HuH-7.5 (cell line): Measurements from ENCODE around the gene ANXA3.

ENCODE experiments used
- DNase-seq: peaks from one replicate; pipeline ENCODE4 v3.0.0; 2011; ENCODE audit warnings: low spot score

Gene ANXA3

DNA sequence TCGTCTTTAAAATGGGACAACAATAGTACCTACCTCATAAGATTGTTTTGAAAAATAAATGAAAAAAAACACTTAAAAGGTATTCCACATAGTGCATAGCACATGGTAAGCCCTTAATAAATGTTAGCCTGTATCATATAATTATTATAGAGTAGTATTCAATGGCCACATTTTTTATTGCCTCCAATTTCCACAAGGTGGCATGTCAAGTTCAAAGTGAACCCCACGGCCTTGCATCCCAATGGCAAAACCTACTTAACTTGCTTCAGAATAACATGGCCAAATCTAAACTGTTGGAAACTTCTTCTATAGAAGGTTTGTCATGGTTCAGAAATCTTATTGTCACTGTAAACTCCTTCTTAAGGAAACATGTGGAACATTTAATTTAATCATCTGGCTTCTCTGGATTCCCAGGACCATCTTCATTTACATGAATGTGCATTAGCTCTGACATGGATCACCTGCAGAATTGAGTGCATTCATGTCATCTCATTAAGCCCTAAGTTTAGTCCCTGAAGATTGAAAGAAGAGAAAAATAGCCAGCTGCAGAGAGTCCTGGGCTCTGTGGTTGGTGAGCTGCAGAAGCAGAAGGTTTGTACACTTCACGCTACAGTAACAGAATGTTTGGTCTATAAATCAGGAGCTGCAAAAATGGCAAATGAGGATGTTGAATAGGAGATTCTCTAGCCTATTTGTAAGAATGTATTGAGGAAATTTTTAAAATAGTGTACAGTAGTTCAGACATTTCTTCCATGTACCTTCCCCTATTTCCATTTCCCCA lies 61.0 kb downstream of the ANXA3 start:
- DNase-seq, result no peak

DNA sequence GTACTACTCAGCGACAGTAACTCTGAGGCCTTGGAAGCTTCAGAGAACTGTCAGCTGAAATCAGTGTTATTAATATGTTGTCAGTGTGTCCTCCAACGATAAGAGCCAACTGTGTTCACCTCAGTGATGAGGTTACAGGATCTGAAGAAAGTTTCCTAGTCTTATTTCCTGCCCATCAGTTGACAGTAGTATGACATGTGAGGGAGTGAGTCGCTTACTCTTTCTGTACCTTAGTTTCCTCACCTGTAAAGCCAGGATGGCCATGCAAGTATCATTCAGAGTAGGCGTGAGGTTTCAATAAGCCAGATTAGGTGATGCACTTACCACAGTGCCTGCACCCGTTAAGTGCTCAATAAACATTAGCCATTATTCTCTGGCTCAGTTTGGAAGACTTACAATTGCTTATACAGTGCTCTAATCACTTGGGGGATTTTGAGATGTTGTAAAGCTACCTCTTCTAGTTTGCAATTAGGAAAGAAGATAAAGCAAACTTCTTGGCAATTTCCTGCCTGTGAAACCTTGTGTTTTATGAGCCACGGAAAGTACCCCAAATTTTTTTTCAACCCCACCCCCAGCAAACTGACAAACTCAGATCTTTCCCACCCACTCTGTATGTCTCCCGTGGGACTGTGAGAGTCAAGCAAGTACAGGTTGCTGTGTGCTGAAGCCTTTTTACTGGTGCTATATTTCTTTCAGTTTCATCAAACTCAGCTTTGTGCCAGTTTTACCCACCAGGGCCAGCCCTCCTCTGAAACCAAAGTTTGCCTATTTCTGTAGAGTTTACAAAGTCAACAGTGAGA lies 62.2 kb downstream of the ANXA3 start:
- no peak for DNase-seq

DNA sequence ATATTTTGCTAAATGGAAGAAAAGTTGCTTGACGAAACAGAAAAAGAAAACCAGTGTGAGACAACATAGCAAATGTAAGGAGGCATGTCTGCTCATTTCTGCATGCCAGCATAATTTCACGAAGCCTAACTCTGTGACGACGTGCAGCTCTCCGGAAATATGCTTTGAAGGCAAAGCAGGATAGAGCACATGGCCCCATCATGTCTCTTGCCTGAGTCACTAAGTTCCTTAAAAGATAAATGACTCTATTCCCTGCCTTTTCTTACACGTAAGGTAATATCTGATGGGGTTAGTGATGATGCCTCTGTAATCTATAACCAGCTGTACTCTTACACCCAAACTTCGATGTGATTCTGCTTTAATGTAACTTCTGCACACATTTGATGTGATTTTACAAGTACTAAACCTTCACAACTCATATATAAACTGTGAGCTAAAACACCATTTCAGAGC lies 64.5 kb downstream of the ANXA3 start:
- DNase-seq, result no peak

DNA sequence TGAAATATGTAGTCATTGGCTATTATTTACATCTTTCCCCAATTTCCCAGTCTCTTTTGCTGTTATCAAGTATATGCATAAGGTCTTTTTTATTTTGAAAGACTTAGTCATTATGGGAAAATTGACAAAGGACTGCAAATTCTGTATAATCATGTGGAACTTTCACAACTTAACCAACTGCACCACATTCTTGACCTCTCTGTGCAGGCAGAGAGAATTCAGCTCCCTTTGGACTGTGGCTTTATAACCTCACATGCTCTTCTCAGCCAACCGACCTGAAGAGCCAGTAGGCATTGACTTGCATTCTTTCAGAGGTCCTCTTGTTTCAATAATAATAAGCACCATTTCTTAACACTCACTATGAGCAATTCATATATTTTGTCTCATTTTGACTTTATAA lies 66.9 kb downstream of the ANXA3 start:
- DNase-seq, result no peak

DNA sequence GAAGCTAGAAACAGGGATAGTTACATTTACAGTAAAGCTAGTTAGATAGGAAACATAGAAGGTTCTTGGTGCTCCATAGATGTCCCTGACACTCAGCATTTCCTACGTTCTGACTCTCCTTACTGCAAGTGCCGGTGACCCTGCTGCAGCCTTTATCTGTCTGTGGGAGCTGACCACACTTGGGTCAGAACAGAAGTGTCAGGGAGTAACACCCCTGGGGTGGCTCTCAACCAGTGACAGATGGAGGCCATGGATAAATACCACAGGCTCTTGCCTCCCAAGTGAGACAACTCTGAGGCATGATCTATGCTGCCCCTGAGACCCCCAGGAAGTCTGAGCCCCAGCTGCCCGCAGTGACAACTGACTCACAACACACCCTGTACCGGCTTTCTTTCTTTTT lies 69.8 kb downstream of the ANXA3 start:
- no peak for DNase-seq

DNA sequence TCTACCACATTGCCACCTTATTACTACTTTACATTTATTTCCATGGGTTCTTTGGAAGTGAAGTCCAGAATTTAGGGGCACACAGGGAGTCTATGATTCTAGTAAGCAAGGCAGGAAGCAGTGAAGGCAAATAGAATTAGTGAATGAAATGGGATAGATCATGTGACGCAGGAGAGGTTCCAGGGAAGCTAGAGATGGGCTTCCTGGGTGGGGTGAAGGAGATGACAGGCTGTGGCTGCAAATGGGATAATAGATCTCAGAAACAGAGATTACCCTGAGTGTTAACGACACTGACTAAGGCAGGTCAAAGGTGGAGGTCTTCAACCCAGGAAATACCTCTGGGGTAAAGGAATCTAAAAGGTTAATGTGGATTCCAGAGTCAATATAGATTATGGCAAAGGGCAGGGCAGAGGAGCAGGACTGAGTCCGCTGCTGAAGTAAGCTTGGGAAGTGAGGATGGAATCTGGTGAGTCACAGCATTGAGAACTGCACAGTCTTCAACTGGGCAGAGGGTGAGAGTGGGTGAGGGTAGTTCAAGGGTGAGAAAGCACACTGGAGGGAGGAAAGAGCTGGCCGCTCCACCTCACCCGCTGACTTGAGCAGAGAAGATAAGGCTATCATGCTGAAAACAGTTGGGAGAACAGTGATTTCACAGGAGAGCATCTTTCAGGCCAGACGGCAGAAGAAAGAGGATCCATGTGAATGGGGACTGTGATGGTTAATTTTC lies 70.8 kb downstream of the ANXA3 start:
- no peak for DNase-seq

DNA sequence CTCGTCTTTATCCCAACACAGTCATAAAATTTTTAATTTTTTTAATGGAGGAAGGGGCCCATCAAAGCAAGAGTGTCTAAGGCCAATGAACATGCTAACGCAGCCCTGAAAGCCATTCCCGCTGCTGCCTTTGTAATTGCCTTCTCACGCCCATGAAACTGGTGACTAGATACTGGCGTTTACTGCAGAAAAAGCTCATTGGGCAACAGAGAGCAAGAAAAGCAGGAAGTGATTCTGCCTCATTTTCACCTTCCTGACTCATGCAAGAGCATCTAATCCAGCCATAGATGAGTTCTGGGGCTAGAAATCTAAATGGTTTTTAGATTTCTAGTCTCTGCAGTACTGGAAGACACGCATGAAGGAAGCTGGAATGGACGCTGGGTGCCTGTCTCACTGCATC lies 72.5 kb downstream of the ANXA3 start:
- no peak for DNase-seq

DNA sequence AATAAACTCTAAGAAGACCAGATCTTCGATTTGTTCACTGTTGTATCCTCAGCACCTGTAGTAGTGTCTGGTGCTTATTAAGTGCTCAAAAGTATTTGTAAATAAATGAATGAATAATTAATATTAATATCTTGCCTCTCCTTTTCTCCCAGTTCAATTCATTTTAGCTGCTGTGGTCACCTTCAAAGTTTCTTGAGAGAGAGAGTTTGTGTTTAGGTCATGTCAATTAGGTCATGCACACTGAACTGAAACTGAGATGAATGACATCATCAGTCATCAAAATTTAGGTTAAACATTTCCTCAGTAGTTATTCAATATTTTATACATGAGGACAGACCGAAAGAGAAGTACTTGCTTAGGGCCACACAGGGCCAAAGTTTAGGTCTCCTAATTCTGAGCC lies 73.5 kb downstream of the ANXA3 start:
- no peak for DNase-seq

DNA sequence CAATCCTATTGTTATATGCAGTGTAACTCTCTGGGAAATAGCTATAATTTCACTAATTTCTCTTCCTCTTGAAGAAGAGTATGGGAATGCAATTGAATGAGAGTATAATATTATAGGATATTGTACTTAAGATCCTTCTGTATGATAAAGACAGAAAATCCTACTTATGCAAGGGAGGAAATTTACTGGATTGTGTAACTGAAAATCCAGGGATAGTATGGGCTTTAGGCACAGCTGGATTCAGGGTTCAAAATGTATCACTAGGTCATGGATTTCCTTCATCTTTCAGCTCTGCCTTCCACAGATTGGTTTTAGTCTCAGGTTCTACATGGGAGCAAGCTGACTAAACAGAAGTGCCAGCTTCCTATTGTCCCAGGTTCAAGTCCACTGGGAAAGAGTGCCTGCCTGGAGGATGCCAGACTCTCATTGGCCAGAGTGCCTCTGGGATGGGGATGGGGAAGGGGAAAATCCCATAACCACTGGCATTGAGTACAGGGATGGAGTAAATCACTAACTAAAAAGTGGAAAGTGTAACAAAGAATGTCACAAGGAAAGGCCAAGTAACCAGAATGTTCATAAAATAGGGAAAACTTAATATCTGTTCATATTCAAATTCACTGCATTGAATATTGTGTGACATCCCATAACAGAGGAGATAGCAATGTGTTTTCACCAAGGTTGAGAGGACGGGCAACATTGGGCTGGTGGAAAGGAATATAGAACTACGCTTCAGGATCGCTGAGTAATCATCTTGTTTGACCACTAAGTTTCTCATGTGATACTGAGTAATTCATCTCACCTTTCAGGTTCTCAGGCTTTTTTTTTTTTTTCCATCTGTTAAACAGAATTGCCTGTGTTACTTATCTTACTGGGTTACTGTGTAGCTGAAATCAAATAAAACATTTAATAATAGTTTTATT lies 75.7 kb downstream of the ANXA3 start:
- DNase-seq, result no peak

DNA sequence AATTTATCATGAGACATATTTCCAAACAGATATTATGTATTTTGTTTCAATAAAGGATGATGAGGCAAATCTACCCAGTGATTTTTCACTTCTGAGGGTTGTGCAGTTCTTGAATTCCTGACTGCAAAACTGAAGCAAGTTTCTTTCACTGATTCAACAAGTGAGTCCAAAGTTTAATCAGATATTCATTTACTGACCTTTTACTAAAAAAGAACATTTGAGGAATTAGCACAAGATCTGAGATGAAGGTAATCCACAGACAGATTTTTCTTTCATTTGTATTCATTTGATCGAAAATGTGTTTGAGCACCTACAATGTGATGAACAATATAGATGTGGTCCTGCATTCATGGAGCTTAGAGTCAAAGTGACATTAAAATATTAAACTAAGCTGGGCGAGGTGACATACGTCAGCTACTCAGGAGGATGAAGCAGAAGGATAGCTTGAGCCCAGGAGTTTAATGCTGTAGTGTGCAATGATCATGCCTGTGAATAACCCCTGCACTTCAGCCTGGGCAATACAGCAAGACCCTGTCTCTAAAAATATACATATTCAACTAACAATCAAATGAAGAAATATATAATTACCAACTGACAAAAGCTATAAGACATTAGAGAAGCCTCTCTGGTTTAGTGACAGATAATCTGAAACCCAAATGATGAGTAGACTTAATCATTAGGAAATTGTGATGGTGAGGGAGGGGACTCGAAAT lies 76.6 kb downstream of the ANXA3 start:
- no peak for DNase-seq

DNA sequence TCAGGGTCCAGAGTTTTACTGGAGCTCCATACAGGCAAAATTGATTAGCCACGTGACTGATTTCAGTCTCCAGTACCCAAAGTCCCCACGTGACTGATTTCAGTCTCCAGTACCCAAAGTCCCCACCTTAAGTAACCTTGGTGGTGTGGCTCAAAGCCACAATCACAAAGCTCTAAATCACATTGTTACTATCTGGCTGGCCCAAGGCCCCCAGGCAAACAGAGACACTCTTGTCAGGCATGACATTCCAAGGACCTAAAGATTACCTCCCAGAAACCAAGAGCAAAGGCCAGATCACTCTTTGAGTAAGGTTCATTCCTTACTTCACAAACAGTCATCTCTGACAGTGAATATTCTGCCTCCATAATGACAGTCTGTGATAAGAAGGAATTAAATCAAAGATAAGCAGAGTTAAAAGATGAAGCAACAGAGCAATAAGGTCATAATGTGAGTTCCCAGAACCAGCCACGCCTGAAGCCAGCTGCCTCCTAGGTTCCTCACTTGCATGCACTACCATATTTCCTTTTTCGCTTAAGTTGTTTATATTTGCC lies 78.5 kb downstream of the ANXA3 start:
- DNase-seq, result no peak

DNA sequence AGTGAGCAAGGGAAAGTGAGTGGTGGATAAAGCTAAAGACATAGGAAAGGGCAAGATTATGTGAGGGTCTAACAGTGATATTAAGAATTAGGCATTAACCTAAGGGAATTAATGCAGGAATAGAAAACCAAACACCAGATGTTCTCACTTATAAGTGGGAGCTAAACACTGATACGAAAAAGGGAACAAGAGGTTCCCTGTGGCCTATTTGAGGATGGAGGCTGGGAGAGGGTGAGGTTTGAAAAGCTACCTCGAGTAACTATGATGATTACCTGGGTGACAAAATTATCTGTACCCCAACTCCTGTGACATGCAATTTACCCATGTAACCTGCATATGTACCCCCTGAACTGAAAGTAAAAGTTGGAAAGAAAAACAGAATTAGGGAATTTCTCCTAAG lies 79.0 kb downstream of the ANXA3 start:
- no peak for DNase-seq

DNA sequence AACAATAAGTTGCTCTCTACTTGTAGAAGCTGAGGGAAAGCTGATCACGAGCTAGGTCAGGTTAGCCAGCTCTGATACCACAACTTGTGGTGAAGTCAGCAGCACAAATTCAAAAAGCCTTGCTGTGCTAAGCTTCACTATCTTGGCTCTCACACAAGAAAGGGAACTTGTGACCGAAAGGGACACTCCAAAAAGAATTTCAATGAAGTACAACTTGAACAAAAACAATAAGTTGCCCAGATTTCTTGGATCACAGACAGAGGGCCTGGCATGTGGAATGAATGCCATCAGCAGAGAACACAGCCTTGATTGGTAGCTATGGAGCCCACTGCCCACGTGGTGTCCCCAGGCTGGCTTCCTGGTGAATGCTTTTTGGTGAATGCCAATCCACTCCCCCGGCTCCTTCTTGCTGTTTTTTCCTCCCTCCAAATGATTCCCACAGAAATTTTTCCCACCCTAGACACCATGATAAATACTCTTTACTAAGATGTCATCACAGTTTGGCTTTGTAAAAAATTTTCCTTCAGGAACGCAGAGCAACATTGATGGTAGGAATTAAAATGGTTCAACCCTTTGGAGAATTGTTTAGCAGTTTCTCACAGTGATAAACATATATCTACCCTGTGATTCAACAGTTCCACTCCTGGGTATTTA lies 82.6 kb downstream of the ANXA3 start:
- DNase-seq, result no peak

DNA sequence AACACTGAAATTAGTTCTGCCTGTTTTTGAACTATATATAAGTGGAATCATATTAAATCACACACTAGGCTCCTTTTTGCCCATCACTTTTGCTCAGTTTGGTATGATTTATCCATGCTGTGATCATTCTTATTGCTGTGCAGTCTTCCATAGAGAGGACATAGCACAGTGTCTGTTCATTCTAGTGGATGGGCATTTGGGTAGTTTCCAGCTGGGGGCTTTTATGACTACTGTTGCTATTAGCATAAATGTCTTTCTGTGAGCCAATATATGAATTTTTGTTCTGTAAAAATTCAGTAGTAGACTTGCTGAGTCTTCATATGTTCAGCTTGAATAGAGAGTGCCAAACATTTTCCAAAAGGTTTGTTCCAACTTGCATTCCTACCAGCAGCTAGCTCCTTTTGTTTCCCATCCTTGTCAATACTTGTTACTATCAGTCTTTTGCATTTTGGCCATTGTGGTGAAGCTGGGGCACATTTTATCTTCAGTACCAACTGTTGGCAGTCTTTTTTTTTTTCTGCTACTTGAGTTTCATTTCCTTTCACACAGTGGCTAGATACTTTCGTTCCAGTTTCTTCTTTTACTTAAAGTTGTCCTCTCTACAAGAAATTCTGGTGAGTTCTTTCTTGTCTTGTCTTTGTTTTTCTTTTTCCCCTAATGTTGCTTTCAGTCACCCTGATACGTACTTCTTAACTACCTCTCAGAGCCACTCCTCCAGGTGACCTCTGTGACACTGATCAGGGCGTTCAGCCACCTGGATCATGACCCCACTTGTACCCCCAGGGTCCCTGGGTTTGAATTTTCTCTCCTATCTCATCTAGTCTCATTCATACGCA lies 87.0 kb downstream of the ANXA3 start:
- no peak for DNase-seq

DNA sequence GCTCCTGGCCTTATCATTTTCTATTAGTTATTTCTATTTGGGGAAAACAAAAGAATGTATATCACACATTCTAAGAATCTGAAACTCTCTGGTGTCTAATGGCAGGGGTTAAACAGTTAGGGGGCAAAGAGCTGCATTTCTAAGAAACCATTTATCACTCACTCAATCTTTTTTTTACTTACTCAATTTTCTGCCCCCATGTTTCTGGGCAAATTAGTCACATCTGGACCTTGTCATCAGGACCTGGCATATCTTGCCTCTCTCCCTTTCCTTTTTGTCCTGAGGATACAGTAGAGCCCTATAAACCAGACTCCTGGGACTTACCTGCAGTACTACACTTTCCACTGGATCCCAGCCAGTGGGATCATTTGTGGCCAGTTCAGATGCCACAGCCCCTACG lies 89.1 kb downstream of the ANXA3 start:
- DNase-seq, result no peak

DNA sequence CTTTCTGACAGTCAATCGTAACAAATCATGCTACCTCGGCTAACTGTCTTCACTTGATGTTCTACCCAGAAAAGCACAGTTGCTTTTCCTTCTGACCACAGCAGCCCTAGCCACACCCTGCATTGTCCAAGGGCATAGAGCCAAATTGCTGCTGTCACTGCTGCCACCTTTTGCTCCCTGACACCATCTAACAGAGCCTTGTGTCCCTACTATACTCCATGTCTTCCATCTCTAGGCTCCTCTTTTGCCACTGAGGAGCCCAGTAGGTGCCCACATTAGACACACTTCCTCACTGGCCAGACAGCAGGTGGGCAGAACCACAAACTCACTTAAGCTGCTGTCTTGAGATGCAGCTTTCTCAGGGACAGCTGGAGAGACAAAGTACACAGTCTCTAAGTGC lies 91.4 kb downstream of the ANXA3 start:
- no peak for DNase-seq

DNA sequence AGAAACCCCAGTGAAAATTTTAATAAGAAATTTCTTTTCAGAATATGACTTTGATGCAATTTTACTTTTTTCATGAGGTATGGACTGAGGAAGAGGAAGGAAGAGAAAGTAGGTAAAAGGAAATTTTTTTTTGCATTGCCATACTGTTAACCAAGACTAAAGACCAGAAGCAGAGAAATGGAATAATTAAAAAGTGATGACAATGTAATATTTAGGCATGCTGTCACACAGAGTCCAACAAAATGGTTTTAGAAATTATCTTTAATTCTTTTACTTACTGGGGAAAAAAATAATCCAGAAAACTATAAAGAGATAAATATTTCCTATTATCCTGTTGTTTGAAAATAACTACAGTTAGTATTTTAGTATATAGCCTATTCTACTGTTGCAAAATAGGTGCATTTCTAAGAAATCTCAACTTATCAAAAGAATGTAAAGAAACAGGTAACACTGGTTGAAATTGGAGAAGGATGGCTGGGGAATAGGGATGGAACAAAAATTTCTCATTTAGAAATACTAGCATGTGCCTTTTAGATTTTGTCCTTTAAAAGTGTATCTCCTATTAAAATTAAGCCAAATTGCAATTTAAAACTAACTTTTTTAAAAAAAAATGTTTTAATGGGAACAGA lies 92.6 kb downstream of the ANXA3 start:
- no peak for DNase-seq

DNA sequence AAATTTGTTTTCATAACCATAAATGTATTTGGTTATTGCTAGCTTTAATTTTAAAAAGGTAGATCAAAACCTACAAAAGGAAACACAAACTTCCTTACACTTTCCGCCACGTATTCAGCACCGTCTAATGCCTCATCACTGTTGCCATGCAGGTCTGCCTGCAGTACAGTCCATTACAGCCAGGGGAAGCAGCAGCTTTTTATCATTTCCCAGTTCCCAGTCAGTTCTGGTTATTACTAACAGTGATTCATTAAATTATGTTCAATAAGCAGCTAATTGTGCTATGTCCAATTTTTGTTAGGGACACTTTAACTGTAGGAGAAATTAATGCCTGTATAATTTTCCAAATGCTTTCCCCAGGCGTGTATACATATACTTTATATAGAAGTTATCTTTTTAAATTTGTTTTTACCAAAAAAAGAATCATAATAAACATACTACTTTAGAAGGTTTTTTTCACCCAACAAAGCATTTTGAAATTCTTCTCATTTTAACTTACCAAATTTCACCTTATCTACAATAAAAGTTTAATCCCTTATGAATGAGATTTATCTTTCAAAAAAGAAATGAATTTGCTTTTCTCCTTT lies 93.3 kb downstream of the ANXA3 start:
- no peak for DNase-seq
